ENCODE data around the gene HSD17B7.

HSD17B7 gene

DNA sequence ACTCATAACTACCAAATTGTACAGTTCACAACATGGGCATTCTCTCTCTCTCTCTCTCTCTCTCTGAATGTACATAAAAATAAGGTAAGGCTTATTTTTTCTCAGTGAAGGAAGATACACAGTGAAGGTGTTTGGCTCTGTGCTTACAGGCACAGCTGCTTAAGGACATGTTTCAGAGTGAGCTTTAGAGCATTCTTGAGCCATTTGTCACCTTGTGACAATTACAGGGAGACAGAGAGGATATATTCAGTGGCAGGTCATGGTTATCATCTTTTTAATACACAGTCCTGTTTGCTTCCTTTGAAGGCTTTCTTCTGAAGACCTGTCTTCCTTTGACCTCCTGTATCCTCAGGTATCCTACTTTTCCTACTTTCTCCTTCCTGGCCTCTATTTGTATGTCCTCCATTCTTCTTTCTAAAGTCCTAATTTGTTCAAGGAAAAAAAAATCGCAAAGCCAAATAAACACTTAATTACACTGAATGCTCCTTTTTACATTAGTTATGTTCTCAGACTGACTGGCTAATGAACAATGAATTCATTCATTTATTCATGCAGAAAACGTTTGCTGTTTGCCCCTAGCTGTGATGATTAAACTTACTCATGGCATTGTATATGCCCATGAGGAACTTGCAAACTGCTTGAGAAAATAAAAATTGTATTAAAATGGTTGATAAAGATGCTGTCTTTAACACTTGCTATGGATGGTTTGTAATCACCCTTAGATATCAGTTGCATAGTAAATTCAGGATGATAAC lies 33.4 kb downstream of the HSD17B7 start:
- TF ChIP-seq TCF12 (IDR thresholded peaks at IDR 0.05; ENCODE audit: low read depth) (no peak), EP300 (IDR thresholded peaks at IDR 0.05; ENCODE audit: borderline replicate concordance) (no peak), EGR1 (IDR thresholded peaks at IDR 0.05) (no peak), CREB1 (IDR thresholded peaks at IDR 0.05; ENCODE audit: low read depth) (no peak), YY1 (IDR thresholded peaks at IDR 0.05; ENCODE audit: low read depth) (no peak), ZBTB7A (IDR thresholded peaks at IDR 0.05; ENCODE audit: low read depth) (no peak), NFIC (IDR thresholded peaks at IDR 0.05) (no peak)
- TF ChIP-seq, protein P1, sequence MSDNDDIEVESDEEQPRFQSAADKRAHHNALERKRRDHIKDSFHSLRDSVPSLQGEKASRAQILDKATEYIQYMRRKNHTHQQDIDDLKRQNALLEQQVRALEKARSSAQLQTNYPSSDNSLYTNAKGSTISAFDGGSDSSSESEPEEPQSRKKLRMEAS (IDR thresholded peaks at IDR 0.05) = no peak
- TF ChIP-seq, protein P2, sequence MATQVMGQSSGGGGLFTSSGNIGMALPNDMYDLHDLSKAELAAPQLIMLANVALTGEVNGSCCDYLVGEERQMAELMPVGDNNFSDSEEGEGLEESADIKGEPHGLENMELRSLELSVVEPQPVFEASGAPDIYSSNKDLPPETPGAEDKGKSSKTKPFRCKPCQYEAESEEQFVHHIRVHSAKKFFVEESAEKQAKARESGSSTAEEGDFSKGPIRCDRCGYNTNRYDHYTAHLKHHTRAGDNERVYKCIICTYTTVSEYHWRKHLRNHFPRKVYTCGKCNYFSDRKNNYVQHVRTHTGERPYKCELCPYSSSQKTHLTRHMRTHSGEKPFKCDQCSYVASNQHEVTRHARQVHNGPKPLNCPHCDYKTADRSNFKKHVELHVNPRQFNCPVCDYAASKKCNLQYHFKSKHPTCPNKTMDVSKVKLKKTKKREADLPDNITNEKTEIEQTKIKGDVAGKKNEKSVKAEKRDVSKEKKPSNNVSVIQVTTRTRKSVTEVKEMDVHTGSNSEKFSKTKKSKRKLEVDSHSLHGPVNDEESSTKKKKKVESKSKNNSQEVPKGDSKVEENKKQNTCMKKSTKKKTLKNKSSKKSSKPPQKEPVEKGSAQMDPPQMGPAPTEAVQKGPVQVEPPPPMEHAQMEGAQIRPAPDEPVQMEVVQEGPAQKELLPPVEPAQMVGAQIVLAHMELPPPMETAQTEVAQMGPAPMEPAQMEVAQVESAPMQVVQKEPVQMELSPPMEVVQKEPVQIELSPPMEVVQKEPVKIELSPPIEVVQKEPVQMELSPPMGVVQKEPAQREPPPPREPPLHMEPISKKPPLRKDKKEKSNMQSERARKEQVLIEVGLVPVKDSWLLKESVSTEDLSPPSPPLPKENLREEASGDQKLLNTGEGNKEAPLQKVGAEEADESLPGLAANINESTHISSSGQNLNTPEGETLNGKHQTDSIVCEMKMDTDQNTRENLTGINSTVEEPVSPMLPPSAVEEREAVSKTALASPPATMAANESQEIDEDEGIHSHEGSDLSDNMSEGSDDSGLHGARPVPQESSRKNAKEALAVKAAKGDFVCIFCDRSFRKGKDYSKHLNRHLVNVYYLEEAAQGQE (IDR thresholded peaks at IDR 0.05; ENCODE audit: low read depth) = no peak
- TF ChIP-seq, protein P3, sequence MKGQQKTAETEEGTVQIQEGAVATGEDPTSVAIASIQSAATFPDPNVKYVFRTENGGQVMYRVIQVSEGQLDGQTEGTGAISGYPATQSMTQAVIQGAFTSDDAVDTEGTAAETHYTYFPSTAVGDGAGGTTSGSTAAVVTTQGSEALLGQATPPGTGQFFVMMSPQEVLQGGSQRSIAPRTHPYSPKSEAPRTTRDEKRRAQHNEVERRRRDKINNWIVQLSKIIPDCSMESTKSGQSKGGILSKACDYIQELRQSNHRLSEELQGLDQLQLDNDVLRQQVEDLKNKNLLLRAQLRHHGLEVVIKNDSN (IDR thresholded peaks at IDR 0.05) = no peak

DNA sequence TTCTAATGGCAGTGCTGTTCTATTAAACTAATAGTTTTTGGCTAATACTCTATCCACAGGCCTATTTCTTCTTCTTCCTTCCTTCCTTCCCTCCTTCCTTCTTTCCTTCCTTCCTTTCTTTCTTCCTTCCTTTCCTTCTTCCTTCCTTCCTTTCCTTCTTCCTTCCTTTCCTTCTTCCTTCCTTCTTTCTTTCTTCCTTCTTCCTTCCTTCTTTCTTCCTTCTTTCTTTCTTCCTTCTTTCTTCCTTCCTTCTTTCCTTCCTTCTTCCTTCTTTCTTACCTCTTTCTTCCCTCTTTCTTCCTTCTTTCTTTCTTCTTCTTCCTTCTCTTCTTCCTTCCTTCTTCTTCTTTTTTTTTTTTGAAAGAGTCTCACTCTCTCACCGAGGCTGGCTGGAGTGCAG lies 38.8 kb downstream of the HSD17B7 start:
- TF ChIP-seq NFIC (IDR thresholded peaks at IDR 0.05) (no peak), CREB1 (IDR thresholded peaks at IDR 0.05; ENCODE audit: low read depth) (no peak), EP300 (IDR thresholded peaks at IDR 0.05; ENCODE audit: borderline replicate concordance) (no peak), CEBPB (IDR thresholded peaks at IDR 0.05) (no peak), FOXM1 (IDR thresholded peaks at IDR 0.05; ENCODE audit: borderline replicate concordance, low read depth) (no peak), TAF1 (IDR thresholded peaks at IDR 0.05; ENCODE audit: low read depth) (no peak), TCF12 (IDR thresholded peaks at IDR 0.05; ENCODE audit: low read depth) (no peak)
- TF ChIP-seq, protein P2 (IDR thresholded peaks at IDR 0.05; ENCODE audit: low read depth) = no peak
- TF ChIP-seq, protein P3 (IDR thresholded peaks at IDR 0.05) = no peak

DNA sequence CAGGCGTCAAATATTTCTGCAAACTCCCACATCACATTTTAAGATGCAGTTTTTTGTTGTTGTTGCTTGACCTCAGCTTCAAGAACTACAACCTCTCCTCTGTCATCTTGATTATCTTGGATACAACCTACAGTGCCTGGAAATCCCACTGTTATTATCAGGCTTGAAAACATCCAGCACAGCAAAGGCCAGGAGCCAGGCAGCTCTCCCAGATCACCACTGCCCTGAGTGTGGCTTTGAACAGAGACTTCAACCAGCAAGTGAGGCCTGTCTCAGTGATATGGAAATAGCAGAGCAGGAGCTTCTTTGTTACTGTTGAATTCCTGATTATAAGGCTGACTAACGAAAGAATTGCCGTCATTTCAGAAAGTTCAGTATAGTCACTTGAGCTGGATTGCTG lies 42.0 kb downstream of the HSD17B7 start:
- TF ChIP-seq, protein P3 (IDR thresholded peaks at IDR 0.05) = no peak
- no peak for TF ChIP-seq YY1 (IDR thresholded peaks at IDR 0.05; ENCODE audit: low read depth)
- TF ChIP-seq EGR1 (IDR thresholded peaks at IDR 0.05) = no peak
- no peak for TF ChIP-seq RAD21 (IDR thresholded peaks at IDR 0.05; ENCODE audit: low read depth)
- TF ChIP-seq, protein P2 (IDR thresholded peaks at IDR 0.05; ENCODE audit: low read depth) = no peak
- no peak for TF ChIP-seq EP300 (IDR thresholded peaks at IDR 0.05; ENCODE audit: borderline replicate concordance)
- TF ChIP-seq TEAD4 (IDR thresholded peaks at IDR 0.05) = no peak
- TF ChIP-seq, protein P1 (IDR thresholded peaks at IDR 0.05) = no peak
- no peak for TF ChIP-seq TAF1 (IDR thresholded peaks at IDR 0.05; ENCODE audit: low read depth)
- TF ChIP-seq CEBPB (IDR thresholded peaks at IDR 0.05) = no peak
- TF ChIP-seq ZBTB7A (IDR thresholded peaks at IDR 0.05; ENCODE audit: low read depth) = no peak
- TF ChIP-seq FOXM1 (IDR thresholded peaks at IDR 0.05; ENCODE audit: borderline replicate concordance, low read depth) = no peak
- TF ChIP-seq CREB1 (IDR thresholded peaks at IDR 0.05; ENCODE audit: low read depth) = no peak
- no peak for TF ChIP-seq TCF12 (IDR thresholded peaks at IDR 0.05; ENCODE audit: low read depth)

Data from Ishikawa (cell line).